ENCODE measurements around the gene SMYD3.
"Not testable (repeated sequence)": the region's sequence is repeated elsewhere in the genome, so short reads cannot be mapped to it uniquely, and the experiment has no call there.

Gene SMYD3

GRCh38 chr1:246078888-246079252, 428.2 kb downstream of the SMYD3 start:
- in situ Hi-C loops (cut with MboI; ENCODE audit: low sequenced_read_pairs), result no loop called here

GRCh38 chr1:246078126-246078887, 428.8 kb downstream of the SMYD3 start:
- in situ Hi-C loops (cut with MboI; ENCODE audit: low sequenced_read_pairs), result no loop called here

DNA sequence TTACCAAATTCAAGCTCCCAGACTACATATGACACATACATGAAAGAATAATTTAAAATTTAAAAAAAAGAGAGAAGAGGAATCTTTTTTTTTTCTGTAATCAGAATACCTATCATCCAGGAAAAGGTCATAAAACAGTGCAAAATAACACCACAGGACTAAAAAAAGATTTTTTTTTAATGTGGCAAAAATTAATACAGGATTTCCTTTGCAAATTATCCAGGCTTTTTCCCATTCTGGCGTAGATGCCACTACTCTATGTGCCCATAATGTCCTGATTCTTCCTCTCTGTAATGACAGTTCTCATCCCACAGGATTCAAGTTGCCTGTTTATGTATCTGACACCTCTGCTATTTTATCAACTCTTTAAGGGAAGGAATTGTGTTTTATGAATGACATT, 429.6 kb downstream of the SMYD3 start:
- in situ Hi-C loops (cut with MboI; ENCODE audit: low sequenced_read_pairs), result no loop called here

DNA sequence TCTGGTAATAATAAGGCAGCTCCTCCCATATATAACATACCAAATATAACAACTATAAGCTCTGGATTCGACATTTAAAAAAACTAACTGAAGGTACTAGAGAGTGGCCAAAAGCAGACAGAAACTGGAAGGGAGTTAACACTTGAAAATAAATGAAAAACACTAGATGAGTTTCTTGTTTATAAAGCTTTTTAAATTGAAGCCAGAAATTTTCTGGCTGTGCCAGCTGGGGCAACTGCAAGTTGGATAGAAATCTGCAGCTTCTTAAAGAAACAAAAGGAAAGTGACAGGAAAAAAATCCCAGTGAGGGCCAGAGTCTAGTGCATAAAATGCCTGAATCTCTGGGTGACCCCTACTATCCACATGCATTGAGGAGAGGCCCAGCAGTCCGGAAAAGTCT, 432.7 kb downstream of the SMYD3 start:
- in situ Hi-C loops (cut with MboI; ENCODE audit: low sequenced_read_pairs), result no loop called here

GRCh38 chr1:246072456-246072955, 434.6 kb downstream of the SMYD3 start:
- in situ Hi-C loops (cut with MboI; ENCODE audit: low sequenced_read_pairs), result no loop called here

GRCh38 chr1:246071981-246072380, 435.1 kb downstream of the SMYD3 start:
- in situ Hi-C loops (cut with MboI; ENCODE audit: low sequenced_read_pairs), result not testable (repeated sequence)

- in situ Hi-C loops (cut with MboI; ENCODE audit: low sequenced_read_pairs), result not testable (repeated sequence)
Measured at GRCh38 chr1:246071561-246071960, 435.5 kb downstream of the SMYD3 start.

DNA sequence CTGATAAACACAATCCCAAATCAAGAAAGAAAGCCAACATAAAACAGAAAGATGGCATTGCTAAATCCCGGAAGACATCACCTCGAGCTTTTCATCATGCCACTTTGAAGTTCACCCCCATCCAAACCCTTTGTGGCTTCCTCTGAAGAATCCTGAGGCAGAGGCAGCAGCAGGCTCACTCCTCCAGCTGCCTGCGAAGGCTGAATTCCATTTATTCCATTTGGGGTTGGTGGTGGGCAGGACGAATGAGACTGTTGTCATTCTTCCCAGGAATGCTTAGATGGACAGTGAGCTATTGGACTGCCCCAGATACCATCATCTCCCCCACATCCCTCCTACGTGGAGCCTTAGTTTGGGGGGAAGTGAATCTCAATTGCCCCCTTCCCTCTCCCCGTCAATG, 437.5 kb downstream of the SMYD3 start:
- in situ Hi-C loops (cut with MboI; ENCODE audit: low sequenced_read_pairs), result no loop called here

DNA sequence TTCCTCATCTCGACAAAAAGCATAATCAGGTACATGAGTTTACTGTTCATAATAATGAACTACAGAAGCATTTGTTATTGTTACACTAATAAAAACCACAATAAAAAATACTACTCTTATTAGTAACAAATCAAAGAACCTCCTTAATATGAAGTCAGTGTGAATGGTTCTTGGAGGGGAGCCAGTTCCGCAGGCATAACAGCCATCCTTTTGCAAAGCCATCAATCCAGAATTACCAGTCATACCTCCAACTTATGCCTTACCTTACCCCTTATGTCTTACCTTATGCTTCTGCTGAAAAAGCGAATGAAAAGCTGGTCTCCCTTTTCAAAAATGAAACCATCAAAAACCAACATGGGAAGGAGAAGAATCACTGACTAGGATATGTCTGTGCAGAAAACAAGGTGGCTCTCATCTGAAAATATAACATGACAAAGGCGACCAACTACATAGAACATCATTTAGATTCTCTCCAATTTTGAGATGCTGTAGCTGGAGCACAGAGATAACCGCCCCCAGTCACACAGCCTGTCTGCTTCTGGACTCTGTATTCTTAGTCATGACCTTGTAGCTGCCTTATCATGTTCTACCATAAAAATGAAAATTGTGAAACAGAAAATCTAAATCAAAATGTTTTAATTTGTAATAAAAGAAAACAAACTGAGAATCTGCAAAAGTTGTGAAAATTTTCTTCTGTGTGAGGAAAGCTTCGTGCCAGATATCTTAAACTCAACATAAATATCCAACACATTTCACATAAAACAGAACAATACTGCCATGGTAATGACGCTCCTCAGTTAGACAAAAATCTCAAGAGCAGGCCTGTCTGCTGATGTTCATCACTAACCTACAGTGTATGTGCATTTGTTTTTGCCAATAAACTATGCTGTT, 438.2 kb downstream of the SMYD3 start:
- in situ Hi-C loops (cut with MboI; ENCODE audit: low sequenced_read_pairs), result no loop called here

GRCh38 chr1:246068217-246068512, 438.9 kb downstream of the SMYD3 start:
- in situ Hi-C loops (cut with MboI; ENCODE audit: low sequenced_read_pairs), result no loop called here

DNA sequence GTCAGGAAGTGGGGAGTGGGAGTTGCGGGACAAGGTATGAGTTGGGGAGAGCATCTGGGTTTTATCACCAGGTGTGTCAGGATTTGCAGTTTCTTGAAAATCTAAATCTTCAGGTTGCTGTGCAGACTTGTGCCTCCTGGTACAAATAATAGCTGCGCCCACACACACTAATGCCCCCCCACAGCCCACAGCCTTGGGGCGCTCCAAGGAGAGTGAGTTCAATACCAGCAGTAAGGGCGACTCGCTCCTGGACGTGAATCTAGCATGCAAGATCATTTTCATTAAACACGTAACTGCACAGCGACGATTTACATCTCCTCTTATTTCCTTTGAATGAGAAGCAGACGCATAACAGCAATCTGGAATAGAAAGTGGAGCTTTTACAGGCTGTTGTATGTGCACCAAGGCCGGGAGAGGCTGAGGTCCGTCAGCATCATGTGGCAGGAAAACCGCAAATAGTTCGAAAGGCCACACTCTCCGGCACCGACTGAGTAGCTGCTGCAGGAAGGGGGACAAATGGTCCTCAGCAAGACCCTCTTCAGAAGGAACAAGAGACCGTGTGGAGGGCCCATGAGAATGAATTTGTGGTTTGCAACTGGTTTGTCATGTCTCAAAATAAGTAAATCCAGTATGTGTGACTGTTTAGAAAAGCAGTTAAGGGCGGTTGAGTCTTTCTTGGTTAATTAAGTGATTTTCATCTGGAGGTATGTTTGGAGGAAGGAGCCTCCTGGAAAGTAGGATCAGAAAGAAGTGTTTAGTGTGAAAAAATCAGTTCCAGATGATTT, 439.5 kb downstream of the SMYD3 start:
- in situ Hi-C loops (cut with MboI; ENCODE audit: low sequenced_read_pairs), result no loop called here

GRCh38 chr1:246066573-246066972, 440.5 kb downstream of the SMYD3 start:
- in situ Hi-C loops (cut with MboI; ENCODE audit: low sequenced_read_pairs), result no loop called here

DNA sequence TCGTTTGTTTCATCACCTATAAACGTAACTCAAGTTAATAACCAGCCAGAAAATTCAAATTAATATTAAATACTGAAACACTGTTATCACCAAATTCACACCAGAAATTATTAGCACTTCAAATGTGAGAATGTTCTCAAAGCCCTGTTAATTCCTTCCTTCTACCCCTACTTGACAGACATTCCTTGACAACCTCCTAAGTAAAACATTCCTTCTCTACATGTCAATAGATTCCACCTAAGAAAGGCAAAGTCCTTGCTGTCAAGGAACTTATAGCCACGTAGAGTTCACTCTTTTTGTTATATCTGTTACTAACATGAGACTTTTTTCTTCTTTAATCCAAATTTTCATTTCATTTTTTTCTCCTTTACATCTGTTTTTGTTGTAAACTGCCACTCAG, 441.5 kb downstream of the SMYD3 start:
- in situ Hi-C loops (cut with MboI; ENCODE audit: low sequenced_read_pairs), result no loop called here

GRCh38 chr1:246064891-246065290, 442.2 kb downstream of the SMYD3 start:
- in situ Hi-C loops (cut with MboI; ENCODE audit: low sequenced_read_pairs), result no loop called here

DNA sequence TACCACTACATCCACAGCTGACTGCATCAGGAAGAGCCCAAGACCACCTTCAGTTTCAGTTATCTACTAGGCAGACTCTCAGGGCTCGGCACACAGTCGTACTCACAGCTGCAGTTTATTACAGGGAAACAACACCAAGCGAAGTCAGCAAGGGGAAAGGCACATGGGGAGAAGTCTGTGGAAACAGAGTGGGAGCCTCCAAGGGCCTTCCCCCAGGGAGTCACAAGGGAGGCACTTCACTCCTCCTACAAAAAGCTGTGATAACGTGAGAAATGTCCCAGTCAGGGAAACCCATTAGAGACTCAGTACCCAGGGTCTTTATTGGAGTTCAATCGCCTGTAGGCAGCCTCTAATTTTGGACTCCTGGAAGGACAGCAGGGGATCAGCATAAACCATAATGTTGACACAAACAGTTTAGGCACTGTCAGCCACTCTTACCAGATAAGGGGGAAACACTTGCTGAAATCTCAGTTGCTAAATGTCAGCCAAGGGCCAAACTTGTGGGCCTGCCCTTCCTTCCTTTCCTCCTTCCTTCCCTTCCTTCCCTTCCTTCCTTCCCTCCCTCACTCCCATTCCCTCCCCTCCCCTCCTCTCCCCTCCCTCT, 444.0 kb downstream of the SMYD3 start:
- in situ Hi-C loops (cut with MboI; ENCODE audit: low sequenced_read_pairs), result no loop called here

GRCh38 chr1:246058466-246058865, 448.6 kb downstream of the SMYD3 start:
- in situ Hi-C loops (cut with MboI; ENCODE audit: low sequenced_read_pairs), result no loop called here

- in situ Hi-C loops (cut with MboI; ENCODE audit: low sequenced_read_pairs), result no loop called here
Measured at GRCh38 chr1:246052603-246053002, 454.5 kb downstream of the SMYD3 start.

GRCh38 chr1:246051909-246052518, 455.1 kb downstream of the SMYD3 start:
- in situ Hi-C loops (cut with MboI; ENCODE audit: low sequenced_read_pairs), result no loop called here

- in situ Hi-C loops (cut with MboI; ENCODE audit: low sequenced_read_pairs), result no loop called here
Measured at GRCh38 chr1:246048693-246049092, 458.4 kb downstream of the SMYD3 start.

GRCh38 chr1:246043556-246043955, 463.5 kb downstream of the SMYD3 start:
- in situ Hi-C loops (cut with MboI; ENCODE audit: low sequenced_read_pairs), result no loop called here

DNA sequence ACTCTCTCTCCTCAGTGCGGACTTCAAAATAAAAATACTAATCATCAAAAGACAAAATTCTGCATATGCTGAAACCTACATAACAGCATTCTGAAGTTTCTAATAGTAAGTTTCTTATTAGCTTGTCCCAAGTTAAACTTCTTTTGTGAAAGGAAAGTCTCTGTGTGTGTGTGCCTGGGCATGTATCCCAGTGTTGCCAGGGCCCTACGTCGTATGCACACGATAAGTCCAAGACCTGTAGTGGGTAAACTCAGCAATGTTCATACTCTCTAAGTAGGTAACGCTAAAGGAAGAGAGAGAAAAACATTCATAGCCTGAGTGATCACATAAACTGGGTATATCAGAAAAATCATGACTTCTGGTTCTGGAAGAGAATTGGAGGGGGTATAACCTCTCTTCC, 465.7 kb downstream of the SMYD3 start:
- in situ Hi-C loops (cut with MboI; ENCODE audit: low sequenced_read_pairs), result no loop called here

Measured in hTERT RPE-1 (cell line).